HG02943 (cell line): Measurements from ENCODE around the gene SESTD1.
A peak's percentile ranks its signal among the peaks of the same experiment; 100 is the strongest.
"Not testable (repeated sequence)": the region's sequence is repeated elsewhere in the genome, so short reads cannot be mapped to it uniquely, and the experiment has no call there.

ENCODE experiments used
- ATAC-seq: cut with Tn5 transposase; IDR thresholded peaks from one replicate; pipeline ENCODE4 v1.9.1; 2021; ENCODE audit warnings: mild to moderate bottlenecking, low read depth, moderate library complexity; ENCODE audit not compliant: unreplicated experiment

Gene SESTD1

GRCh38 chr2:179270689-179271088, 6.1 kb upstream of the SESTD1 start:
- no peak for ATAC-seq

- ATAC-seq = no peak
Measured at GRCh38 chr2:179268277-179268925, 3.8 kb upstream of the SESTD1 start.

- ATAC-seq = no peak
Measured at GRCh38 chr2:179266271-179266670, 1.6 kb upstream of the SESTD1 start.

- ATAC-seq = no peak
Measured at GRCh38 chr2:179265082-179265510, 464 bp upstream of the SESTD1 start.

- ATAC-seq = peak; percentile 32
Measured at GRCh38 chr2:179263446-179264367, 925 bp downstream of the SESTD1 start.

GRCh38 chr2:179263015-179263414, 1.6 kb downstream of the SESTD1 start:
- no peak for ATAC-seq

GRCh38 chr2:179262077-179262660, 2.5 kb downstream of the SESTD1 start:
- ATAC-seq = no peak

- ATAC-seq = no peak
Measured at GRCh38 chr2:179261151-179261825, 3.3 kb downstream of the SESTD1 start.

- no peak for ATAC-seq
Measured at GRCh38 chr2:179260224-179260623, 4.4 kb downstream of the SESTD1 start.

GRCh38 chr2:179255129-179255528, 9.5 kb downstream of the SESTD1 start:
- ATAC-seq = no peak

GRCh38 chr2:179253226-179253625, 11.4 kb downstream of the SESTD1 start:
- ATAC-seq = peak; percentile 45

- no peak for ATAC-seq
Measured at GRCh38 chr2:179252423-179252822, 12.2 kb downstream of the SESTD1 start.

- no peak for ATAC-seq
Measured at GRCh38 chr2:179251870-179252269, 12.8 kb downstream of the SESTD1 start.

- ATAC-seq = no peak
Measured at GRCh38 chr2:179250848-179251504, 13.7 kb downstream of the SESTD1 start.

- no peak for ATAC-seq
Measured at GRCh38 chr2:179250095-179250494, 14.5 kb downstream of the SESTD1 start.

- no peak for ATAC-seq
Measured at GRCh38 chr2:179248024-179248348, 16.6 kb downstream of the SESTD1 start.

GRCh38 chr2:179247318-179248023, 17.2 kb downstream of the SESTD1 start:
- no peak for ATAC-seq

GRCh38 chr2:179245843-179246242, 18.8 kb downstream of the SESTD1 start:
- ATAC-seq = not testable (repeated sequence)

- ATAC-seq = no peak
Measured at GRCh38 chr2:179243046-179243445, 21.6 kb downstream of the SESTD1 start.
